ENCODE results near the gene CREB5. TPM values are rescaled to one million over a fixed set of nuclear protein-coding genes. Genes with fewer than 3 reads are reported as not detected.

Gene CREB5
- total and polyA plus RNA-seq, 2 donors (not counting 3 experiments of a cell fraction or from before 2014, with no cell fraction given), result 19.6 to 28.4 TPM

DNA sequence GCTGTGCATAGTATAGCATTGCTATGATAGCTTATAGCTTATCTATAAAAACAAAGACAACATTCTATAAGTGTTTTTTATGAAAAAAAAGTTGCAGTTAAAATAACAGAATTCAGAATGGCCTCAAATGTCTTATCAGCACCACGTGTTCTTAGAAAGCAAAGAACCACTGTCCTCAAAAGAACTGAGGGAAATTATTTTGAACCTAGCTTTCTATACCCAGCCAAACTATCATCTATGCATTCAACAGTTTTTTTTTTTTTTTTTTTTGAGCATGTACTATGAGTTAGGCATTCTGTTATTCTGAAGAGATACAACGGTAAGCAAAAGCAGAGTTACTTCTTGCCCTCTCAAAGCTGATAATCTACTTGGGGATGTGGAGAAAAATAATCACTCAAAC, 247.8 kb downstream of the CREB5 start:
- no peak overlapping the region for H2AFZ ChIP-seq (ENCODE audit: low read depth, low read length)
- ChIA-PET CTCF (no interaction called here), POLR2A (no interaction called here)
- H4K20me1 ChIP-seq (replicated peaks; ENCODE audit: control insufficient read depth, extremely low read depth, insufficient read depth, low read length), result no peaks in the 10 kb centered on the region
- no peak for FAIRE-seq
- H3K4me2 ChIP-seq (ENCODE audit: insufficient read depth, low read length), result no peak overlapping the region
- H3K79me2 ChIP-seq (ENCODE audit: control insufficient read depth, insufficient read depth, low read length), result no peaks in the 10 kb centered on the region
- no peaks in the 10 kb centered on the region for H3K9me3 ChIP-seq (replicated peaks; ENCODE audit: control insufficient read depth, insufficient read depth, low read length)
- dilution Hi-C loops (cut with MboI; ENCODE audit: extremely low pct_ligation_motif_present, low sequenced_read_pairs) (no loop called here), intact Hi-C loops (cut with micrococcal nuclease) (no loop called here)
- TF ChIP-seq MAX (IDR thresholded peaks at IDR 0.05; ENCODE audit: insufficient read depth, insufficient read length) (no peak), POLR2A (IDR thresholded peaks at IDR 0.05; ENCODE audit: low read depth, low read length) (no peak), FOS (IDR thresholded peaks at IDR 0.05; ENCODE audit: borderline replicate concordance, insufficient read depth, low read length) (no peak), JUN (IDR thresholded peaks at IDR 0.05; ENCODE audit: borderline replicate concordance, insufficient read depth, insufficient read length, low read depth) (no peak), MYC (IDR thresholded peaks at IDR 0.05; ENCODE audit: low read depth, low read length) (no peak), EZH2 (IDR thresholded peaks at IDR 0.05; ENCODE audit: borderline replicate concordance, low read depth, low read length, severe bottlenecking) (no peak), GATA2 (IDR thresholded peaks at IDR 0.05; ENCODE audit: insufficient read depth, insufficient read length, low read depth, low read length) (no peak), POLR2AphosphoS5 (IDR thresholded peaks at IDR 0.05; ENCODE audit: insufficient read depth, low read depth, low read length) (no peak)
- TF ChIP-seq, protein P1, sequence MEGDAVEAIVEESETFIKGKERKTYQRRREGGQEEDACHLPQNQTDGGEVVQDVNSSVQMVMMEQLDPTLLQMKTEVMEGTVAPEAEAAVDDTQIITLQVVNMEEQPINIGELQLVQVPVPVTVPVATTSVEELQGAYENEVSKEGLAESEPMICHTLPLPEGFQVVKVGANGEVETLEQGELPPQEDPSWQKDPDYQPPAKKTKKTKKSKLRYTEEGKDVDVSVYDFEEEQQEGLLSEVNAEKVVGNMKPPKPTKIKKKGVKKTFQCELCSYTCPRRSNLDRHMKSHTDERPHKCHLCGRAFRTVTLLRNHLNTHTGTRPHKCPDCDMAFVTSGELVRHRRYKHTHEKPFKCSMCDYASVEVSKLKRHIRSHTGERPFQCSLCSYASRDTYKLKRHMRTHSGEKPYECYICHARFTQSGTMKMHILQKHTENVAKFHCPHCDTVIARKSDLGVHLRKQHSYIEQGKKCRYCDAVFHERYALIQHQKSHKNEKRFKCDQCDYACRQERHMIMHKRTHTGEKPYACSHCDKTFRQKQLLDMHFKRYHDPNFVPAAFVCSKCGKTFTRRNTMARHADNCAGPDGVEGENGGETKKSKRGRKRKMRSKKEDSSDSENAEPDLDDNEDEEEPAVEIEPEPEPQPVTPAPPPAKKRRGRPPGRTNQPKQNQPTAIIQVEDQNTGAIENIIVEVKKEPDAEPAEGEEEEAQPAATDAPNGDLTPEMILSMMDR (IDR thresholded peaks at IDR 0.05; ENCODE audit: extremely low read depth in 1 of 2, insufficient read depth in 1 of 2, low read depth in 1 of 2, low read length in 2 of 2), result no peak
- no peaks in the 10 kb centered on the region for H3K36me3 ChIP-seq (ENCODE audit: control insufficient read depth in 2 of 2, extremely low read depth in 1 of 2, insufficient read depth in 2 of 2, low read length in 2 of 2)
- no peaks in the 10 kb centered on the region for H3K9me1 ChIP-seq (replicated peaks; ENCODE audit: control insufficient read depth, extremely low read depth, insufficient read depth, low read length)
- no peaks in the 10 kb centered on the region for H3K4me1 ChIP-seq (ENCODE audit: control insufficient read depth, extremely low read depth, insufficient read depth, low read length)
- H3K27ac ChIP-seq (ENCODE audit: insufficient read depth, low read depth, low read length), result no peak overlapping the region
- H3K4me3 ChIP-seq (replicated peaks in 1 of 3; ENCODE audit: insufficient read depth in 1 of 3, low read depth in 1 of 3, low read length in 3 of 3), result no peak overlapping the region
- DNase-seq (ENCODE audit: low read depth, low spot score), result no peak
- H3K27me3 ChIP-seq (ENCODE audit: control insufficient read depth in 2 of 2, insufficient read depth in 2 of 2, low read length in 2 of 2), result peaks cover 6 to 7% of the 10 kb centered on the region in 2 experiments
- no TSS peak for BruUV-seq (replicated peaks)
- no peak overlapping the region for H3K9ac ChIP-seq (replicated peaks; ENCODE audit: extremely low read depth, insufficient read depth, low read length)

Data from endothelial cell of umbilical vein (primary cell).